K562 (cell line): ENCODE measurements around the gene SUPT16H. TPM values are rescaled to one million over a fixed set of nuclear protein-coding genes. Genes with fewer than 3 reads are reported as not detected.

Experiments used
- ARID1B ChIP-seq: fragments of 450-650 bp; IDR thresholded peaks from 2 replicates; pipeline ENCODE4 v1.6.1; 2016; ENCODE audit warnings: antibody characterized with exemption, mild to moderate bottlenecking, inconsistent platforms
- CREB1 ChIP-seq, 2 experiments: sonication (generic) in 1 of 2; formaldehyde crosslinking in 1 of 2; IDR thresholded peaks; 2 replicates each; pipeline versions ENCODE4 v1.6.1 to v1.8.0; 2012 to 2022; ENCODE audit warnings: inconsistent platforms in 1 of 2, mild to moderate bottlenecking in 1 of 2, missing genetic modification reagents in 1 of 2, moderate library complexity in 1 of 2
- E2F3 ChIP-seq: fragments of 250-450 bp; sonication (Bioruptor Pico); IDR thresholded peaks from 2 replicates; pipeline ENCODE4 v1.4.0; 2020; ENCODE audit warnings: mild to moderate bottlenecking
- EP400 ChIP-seq: fragments of 450-650 bp; IDR thresholded peaks from 2 replicates; pipeline ENCODE4 v1.6.1; 2017; ENCODE audit warnings: antibody characterized with exemption, mild to moderate bottlenecking, moderate library complexity
- ESRRA ChIP-seq: fragments of 450-650 bp; IDR thresholded peaks from 2 replicates; pipeline ENCODE4 v1.6.1; 2014; ENCODE audit warnings: low read depth, mild to moderate bottlenecking, moderate library complexity, borderline replicate concordance
- FOXP1 ChIP-seq: sonication (generic); formaldehyde crosslinking; IDR thresholded peaks from 2 replicates; pipeline ENCODE4 v1.8.0; 2022; ENCODE audit warnings: mild to moderate bottlenecking, missing genetic modification reagents
- GATAD2A ChIP-seq: fragments of 450-650 bp; IDR thresholded peaks from 2 replicates; pipeline ENCODE4 v1.6.1; 2017
- HDAC1 ChIP-seq, 2 experiments: fragments of 450-650 bp; IDR thresholded peaks; 2 replicates each; pipeline ENCODE4 v1.6.1; 2016 to 2017; ENCODE audit warnings: inconsistent platforms in 1 of 2, mild to moderate bottlenecking in 1 of 2, moderate library complexity in 1 of 2
- LCOR ChIP-seq: sonication (generic); formaldehyde crosslinking; IDR thresholded peaks from 2 replicates; pipeline ENCODE4 v1.8.0; 2022; ENCODE audit warnings: mild to moderate bottlenecking, missing genetic modification reagents
- LEF1 ChIP-seq: fragments of 450-650 bp; IDR thresholded peaks from 2 replicates; pipeline ENCODE4 v1.6.1; 2016; ENCODE audit warnings: mild to moderate bottlenecking
- MXI1 ChIP-seq: IDR thresholded peaks from 2 replicates; pipeline ENCODE4 v1.6.1; 2011; ENCODE audit warnings: low read depth, mild to moderate bottlenecking, improper control_type of control experiment, low read length
- PHB ChIP-seq: fragments of 250-450 bp; sonication (Bioruptor Pico); IDR thresholded peaks from 2 replicates; pipeline ENCODE4 v1.5.0; 2021
- PHF8 ChIP-seq: fragments of 200-600 bp; sonication (generic); IDR thresholded peaks from 2 replicates; pipeline ENCODE4 v1.6.1; 2012; ENCODE audit warnings: mixed run types, mild to moderate bottlenecking, inconsistent platforms, low read length, moderate library complexity, borderline replicate concordance
- RBM17 ChIP-seq: fragments of 200-400 bp; formaldehyde crosslinking; IDR thresholded peaks from 2 replicates; pipeline ENCODE4 v1.6.1; 2017; ENCODE audit warnings: low read depth, mild to moderate bottlenecking, low read length, borderline replicate concordance
- RUNX1 ChIP-seq: sonication (generic); IDR thresholded peaks from 2 replicates; pipeline ENCODE4 v1.6.1; 2016; ENCODE audit warnings: antibody characterized with exemption, low read depth
- SP1 ChIP-seq: sonication (generic); formaldehyde crosslinking; IDR thresholded peaks from 2 replicates; pipeline ENCODE4 v1.8.1; 2022; ENCODE audit warnings: mild to moderate bottlenecking, missing genetic modification reagents
- ZNF354B ChIP-seq: fragments of 250-450 bp; sonication (Bioruptor Pico); IDR thresholded peaks from 2 replicates; pipeline ENCODE4 v1.4.0; 2020
- ZNF766 ChIP-seq: fragments of 200-800 bp; sonication (Bioruptor generic); conservative IDR thresholded peaks from 2 replicates; pipeline ENCODE4 v1.6.1; 2016; ENCODE audit warnings: missing genetic modification characterization, missing compliant biosample characterization
- polyA plus RNA-seq, 8 experiments: library from polyadenylated mRNA; depleted of rRNA in 4 of 8; stranded (reverse) in 5 of 8; unstranded in 3 of 8; fragments of >200 nt; fragmentation: Nextera tagmentation in 2 of 8; fragmentation: Illumina TruSeq in 1 of 8; extraction: Ambion mirVana in 2 of 8; extraction: Trizol in 1 of 8; gene quantifications; 2 replicates each; pipeline versions ENCODE4 v1.2.1 to v1.2.3, GENCODE V29; 2011 to 2014; ENCODE audit warnings: inconsistent platforms in 1 of 8, missing spikeins in 1 of 8
- total RNA-seq, 7 experiments: library from RNA; depleted of rRNA in 6 of 7; stranded (reverse); fragments of >200 nt in 6 of 7; fragmentation: Illumina TruSeq in 2 of 7; extraction: Trizol in 2 of 7; gene quantifications; 2 replicates each; pipeline versions ENCODE4 v1.2.1 to v1.2.3, GENCODE V29; 2011 to 2021; ENCODE audit warnings: low replicate concordance in 1 of 7
- TF ChIP-seq, protein P1 (sequence below): fragments of 450-650 bp; IDR thresholded peaks from 2 replicates; pipeline ENCODE4 v1.7.0; 2016; ENCODE audit warnings: borderline replicate concordance
- TF ChIP-seq, protein P2 (sequence below): sonication (generic); formaldehyde crosslinking; IDR thresholded peaks from 2 replicates; pipeline ENCODE4 v1.8.1; 2022; ENCODE audit warnings: missing genetic modification reagents
- TF ChIP-seq, protein P3 (sequence below): sonication (generic); formaldehyde crosslinking; IDR thresholded peaks from 2 replicates; pipeline ENCODE4 v1.8.0; 2022; ENCODE audit warnings: missing genetic modification reagents, mild to moderate bottlenecking, borderline replicate concordance
- TF ChIP-seq, protein P4 (sequence below): fragments of 250-450 bp; sonication (Bioruptor Pico); IDR thresholded peaks from 2 replicates; pipeline ENCODE4 v1.4.0; 2020; ENCODE audit warnings: borderline replicate concordance

SUPT16H gene
- total and polyA plus RNA-seq, 9 of the 15 experiments (the other 6 are each of a cell fraction or from before 2014, with no cell fraction given), result 75.4 to 152 (median 105) TPM

DNA sequence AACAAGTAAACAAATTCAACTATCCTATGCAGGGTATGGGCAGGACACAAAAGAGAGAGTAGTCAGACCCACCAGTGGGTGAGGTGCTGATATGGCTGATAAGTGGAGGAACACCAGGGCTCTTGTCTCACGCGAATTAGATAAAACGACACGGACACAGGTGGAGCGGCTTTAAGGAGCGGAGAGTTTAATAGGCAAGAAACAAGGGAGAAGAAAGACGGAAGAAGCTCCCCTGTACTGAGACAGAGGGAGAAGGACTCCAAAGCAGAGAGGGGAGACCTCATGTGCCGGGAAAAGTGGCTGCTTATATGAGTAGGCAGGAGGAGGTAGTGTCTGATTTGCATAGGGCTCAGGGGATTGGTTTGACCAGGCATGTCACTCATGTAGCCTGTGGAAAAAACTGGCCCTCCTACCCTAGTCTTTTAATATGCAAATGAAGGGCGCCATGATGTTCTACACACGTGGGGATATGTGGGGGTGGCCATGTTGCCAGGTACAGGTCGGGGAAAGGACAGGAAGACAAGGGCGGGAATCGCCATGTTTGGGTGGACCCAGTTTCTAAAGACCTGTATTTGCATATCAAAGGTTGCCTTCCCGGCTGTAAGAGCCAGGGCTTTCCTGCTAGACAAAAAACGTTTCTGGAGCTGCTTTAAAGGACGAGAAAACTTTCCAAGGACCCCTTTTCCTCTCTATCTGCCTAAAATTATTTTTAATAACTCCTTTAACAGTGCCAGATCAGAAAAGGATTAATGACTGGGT, 75.2 kb downstream of the SUPT16H start (continued):
- TF ChIP-seq CREB1 (IDR thresholded peaks at IDR 0.05) (no peak), CREB1 (CRISPR knock-in tag; IDR thresholded peaks at IDR 0.05) (peak; percentile 52; the same call in 1 of the 2 replicates), ARID1B (peak; percentile 43), GATAD2A (peak; percentile 16; the same call in 1 of the 2 replicates), E2F3 (CRISPR knock-in tag) (peak; percentile 55; the same call in 1 of the 2 replicates), PHF8 (peak; percentile 52; the same call in 1 of the 2 replicates), EP400 (peak; percentile 93), LCOR (CRISPR knock-in tag) (0 out of 2 replicates have a peak, but pooled peaks have one; percentile 32), MXI1 (peak; percentile 89), SP1 (peak; percentile 60), HDAC1 (IDR thresholded peaks at IDR 0.05) (peak in 1 of 2 experiments; percentile 67; a peak in 2 of 4 replicates), ZNF354B (CRISPR knock-in tag) (no peak), LEF1 (peak; percentile 44; the same call in 1 of the 2 replicates), RBM17 (no peak), ESRRA (peak; percentile 66; the same call in 1 of the 2 replicates), PHB (CRISPR knock-in tag) (no peak), ZNF766 (CRISPR knock-in tag) (no peak), FOXP1 (CRISPR knock-in tag) (no peak), RUNX1 (no peak)
- TF ChIP-seq, protein P1, sequence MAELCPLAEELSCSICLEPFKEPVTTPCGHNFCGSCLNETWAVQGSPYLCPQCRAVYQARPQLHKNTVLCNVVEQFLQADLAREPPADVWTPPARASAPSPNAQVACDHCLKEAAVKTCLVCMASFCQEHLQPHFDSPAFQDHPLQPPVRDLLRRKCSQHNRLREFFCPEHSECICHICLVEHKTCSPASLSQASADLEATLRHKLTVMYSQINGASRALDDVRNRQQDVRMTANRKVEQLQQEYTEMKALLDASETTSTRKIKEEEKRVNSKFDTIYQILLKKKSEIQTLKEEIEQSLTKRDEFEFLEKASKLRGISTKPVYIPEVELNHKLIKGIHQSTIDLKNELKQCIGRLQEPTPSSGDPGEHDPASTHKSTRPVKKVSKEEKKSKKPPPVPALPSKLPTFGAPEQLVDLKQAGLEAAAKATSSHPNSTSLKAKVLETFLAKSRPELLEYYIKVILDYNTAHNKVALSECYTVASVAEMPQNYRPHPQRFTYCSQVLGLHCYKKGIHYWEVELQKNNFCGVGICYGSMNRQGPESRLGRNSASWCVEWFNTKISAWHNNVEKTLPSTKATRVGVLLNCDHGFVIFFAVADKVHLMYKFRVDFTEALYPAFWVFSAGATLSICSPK, result no peak
- TF ChIP-seq, protein P2, sequence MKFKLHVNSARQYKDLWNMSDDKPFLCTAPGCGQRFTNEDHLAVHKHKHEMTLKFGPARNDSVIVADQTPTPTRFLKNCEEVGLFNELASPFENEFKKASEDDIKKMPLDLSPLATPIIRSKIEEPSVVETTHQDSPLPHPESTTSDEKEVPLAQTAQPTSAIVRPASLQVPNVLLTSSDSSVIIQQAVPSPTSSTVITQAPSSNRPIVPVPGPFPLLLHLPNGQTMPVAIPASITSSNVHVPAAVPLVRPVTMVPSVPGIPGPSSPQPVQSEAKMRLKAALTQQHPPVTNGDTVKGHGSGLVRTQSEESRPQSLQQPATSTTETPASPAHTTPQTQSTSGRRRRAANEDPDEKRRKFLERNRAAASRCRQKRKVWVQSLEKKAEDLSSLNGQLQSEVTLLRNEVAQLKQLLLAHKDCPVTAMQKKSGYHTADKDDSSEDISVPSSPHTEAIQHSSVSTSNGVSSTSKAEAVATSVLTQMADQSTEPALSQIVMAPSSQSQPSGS, result no peak
- TF ChIP-seq, protein P3, sequence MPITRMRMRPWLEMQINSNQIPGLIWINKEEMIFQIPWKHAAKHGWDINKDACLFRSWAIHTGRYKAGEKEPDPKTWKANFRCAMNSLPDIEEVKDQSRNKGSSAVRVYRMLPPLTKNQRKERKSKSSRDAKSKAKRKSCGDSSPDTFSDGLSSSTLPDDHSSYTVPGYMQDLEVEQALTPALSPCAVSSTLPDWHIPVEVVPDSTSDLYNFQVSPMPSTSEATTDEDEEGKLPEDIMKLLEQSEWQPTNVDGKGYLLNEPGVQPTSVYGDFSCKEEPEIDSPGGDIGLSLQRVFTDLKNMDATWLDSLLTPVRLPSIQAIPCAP (CRISPR knock-in tag), result no peak
- TF ChIP-seq, protein P4, sequence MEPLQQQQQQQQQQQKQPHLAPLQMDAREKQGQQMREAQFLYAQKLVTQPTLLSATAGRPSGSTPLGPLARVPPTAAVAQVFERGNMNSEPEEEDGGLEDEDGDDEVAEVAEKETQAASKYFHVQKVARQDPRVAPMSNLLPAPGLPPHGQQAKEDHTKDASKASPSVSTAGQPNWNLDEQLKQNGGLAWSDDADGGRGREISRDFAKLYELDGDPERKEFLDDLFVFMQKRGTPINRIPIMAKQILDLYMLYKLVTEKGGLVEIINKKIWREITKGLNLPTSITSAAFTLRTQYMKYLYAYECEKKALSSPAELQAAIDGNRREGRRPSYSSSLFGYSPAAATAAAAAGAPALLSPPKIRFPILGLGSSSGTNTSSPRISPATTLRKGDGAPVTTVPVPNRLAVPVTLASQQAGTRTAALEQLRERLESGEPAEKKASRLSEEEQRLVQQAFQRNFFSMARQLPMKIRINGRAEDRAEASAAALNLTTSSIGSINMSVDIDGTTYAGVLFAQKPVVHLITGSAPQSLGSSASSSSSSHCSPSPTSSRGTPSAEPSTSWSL, result no peak
